GM12801 (cell line): Measurements from ENCODE around the gene MED26.

Source experiments
- CTCF ChIP-seq: IDR thresholded peaks from one replicate; pipeline ENCODE4 v1.5.1; 2011; ENCODE audit warnings: control low read depth; ENCODE audit not compliant: insufficient read length; ENCODE audit errors: extremely low read depth

The MED26 gene

GRCh38 chr19:16525751-16526481 is 102.1 kb downstream of the MED26 start:
- no peak for TF ChIP-seq CTCF

GRCh38 chr19:16524991-16525734 is 102.8 kb downstream of the MED26 start:
- TF ChIP-seq CTCF, result no peak
